SK-N-SH (cell line): ENCODE data around the gene MDH1. TPM values are rescaled to one million over a fixed set of nuclear protein-coding genes. Genes with fewer than 3 reads are reported as not detected.
A peak's percentile ranks its signal among the peaks of the same experiment; 100 is the strongest.

Source experiments
- CTCF ChIA-PET: fragments of 300-600, 350-600 bp; formaldehyde crosslinking; extraction: SDS; loops from one replicate; lab custom pipeline; 2021; lab: Yijun Ruan, JAX
- POLR2A ChIA-PET: fragments of 350-600 bp; sonication (Branson Sonifier 250); formaldehyde crosslinking; extraction: SDS; loops from one replicate; lab custom pipeline; 2020; ENCODE audit warnings: antibody characterized with exemption, inconsistent platforms; lab: Yijun Ruan, JAX
- DNase-seq: peaks from one replicate; pipeline ENCODE4 v3.0.0; 2012
- H2AFZ ChIP-seq: fragments of 200-600 bp; sonication (generic); 2 replicates; pipeline ENCODE4 v1.8.1; 2016; ENCODE audit warnings: antibody characterized with exemption, mild to moderate bottlenecking, low read depth
- H3F3A ChIP-seq: fragments of 200-600 bp; sonication (generic); replicated peaks from 2 replicates; pipeline ENCODE3; 2016; ENCODE audit warnings: antibody characterized with exemption, mild to moderate bottlenecking; ENCODE audit not compliant: insufficient read depth
- H3K27ac ChIP-seq, 2 experiments: fragments of 200-500 bp in 1 of 2; fragments of 200-600 bp in 1 of 2; sonication (Bioruptor generic) in 1 of 2; sonication (generic), shearing (Covaris generic) in 1 of 2; 2 replicates each; pipeline versions ENCODE4 v1.5.1 to v1.6.1; 2014 to 2016; ENCODE audit warnings: low read depth in 2 of 2, inconsistent platforms in 1 of 2, low read length in 1 of 2, mild to moderate bottlenecking in 1 of 2, mixed read lengths in 1 of 2
- H3K27me3 ChIP-seq: fragments of 200-600 bp; sonication (generic), shearing (Covaris generic); 2 replicates; pipeline ENCODE4 v1.6.1; 2016; ENCODE audit warnings: mixed run types; ENCODE audit not compliant: insufficient read depth
- H3K36me3 ChIP-seq, 2 experiments: fragments of 200-500 bp in 1 of 2; fragments of 200-600 bp in 1 of 2; sonication (Bioruptor generic) in 1 of 2; sonication (generic) in 1 of 2; replicated peaks in 1 of 2; 2 replicates each; pipeline versions ENCODE3 to v1.5.1; 2014 to 2016; ENCODE audit warnings: low read length in 1 of 2, mild to moderate bottlenecking in 1 of 2; ENCODE audit not compliant: insufficient read depth in 2 of 2, control insufficient read depth in 1 of 2
- H3K4me1 ChIP-seq, 2 experiments: fragments of 200-500 bp in 1 of 2; fragments of 200-600 bp in 1 of 2; sonication (Bioruptor generic) in 1 of 2; sonication (generic), shearing (Covaris generic) in 1 of 2; 2 replicates each; pipeline versions ENCODE4 v1.5.1 to v1.6.1; 2014 to 2016; ENCODE audit warnings: low read depth in 1 of 2, low read length in 1 of 2, mixed run types in 1 of 2; ENCODE audit not compliant: insufficient read depth in 2 of 2, control insufficient read depth in 1 of 2
- H3K4me2 ChIP-seq: fragments of 200-600 bp; sonication (generic), shearing (Covaris generic); 2 replicates; pipeline ENCODE4 v1.6.1; 2017; ENCODE audit warnings: mixed run types
- H3K4me3 ChIP-seq, 2 experiments: fragments of 200-500 bp in 1 of 2; fragments of 200-600 bp in 1 of 2; sonication (Bioruptor generic) in 1 of 2; sonication (generic), shearing (Covaris generic) in 1 of 2; 2 replicates each; pipeline versions ENCODE4 v1.5.1 to v1.8.1; 2014 to 2016; ENCODE audit warnings: low read depth in 2 of 2, inconsistent platforms in 1 of 2, low read length in 1 of 2, mild to moderate bottlenecking in 1 of 2, mixed read lengths in 1 of 2, moderate library complexity in 1 of 2
- H3K79me2 ChIP-seq: fragments of 200-600 bp; sonication (generic); 2 replicates; pipeline ENCODE4 v1.8.1; 2017; ENCODE audit warnings: mild to moderate bottlenecking; ENCODE audit not compliant: insufficient read depth
- H3K9ac ChIP-seq: fragments of 200-600 bp; sonication (generic); 2 replicates; pipeline ENCODE4 v1.6.1; 2017; ENCODE audit warnings: mixed run types
- H3K9me2 ChIP-seq: fragments of 200-600 bp; sonication (generic); 2 replicates; pipeline ENCODE4 v1.6.1; 2017; ENCODE audit warnings: mixed run types
- H3K9me3 ChIP-seq: fragments of 200-600 bp; sonication (generic); 2 replicates; pipeline ENCODE4 v1.6.1; 2017; ENCODE audit warnings: mixed run types, mild to moderate bottlenecking, moderate library complexity
- H4K20me1 ChIP-seq: fragments of 200-600 bp; sonication (generic); 2 replicates; pipeline ENCODE4 v1.6.1; 2017; ENCODE audit warnings: mild to moderate bottlenecking, mixed run types; ENCODE audit not compliant: insufficient read depth
- CHD2 ChIP-seq: fragments of 150-350 bp; IDR thresholded peaks from 2 replicates; pipeline ENCODE4 v1.6.1; 2018; ENCODE audit warnings: low read length; ENCODE audit not compliant: partially characterized antibody
- ELF1 ChIP-seq: IDR thresholded peaks from 2 replicates; pipeline ENCODE4 v1.4.0; 2012
- EP300 ChIP-seq, 2 experiments: IDR thresholded peaks; 2 replicates each; pipeline versions ENCODE4 v1.4.0 to v1.6.1; 2012; ENCODE audit warnings: borderline replicate concordance in 1 of 2, low read depth in 1 of 2, low read length in 1 of 2
- FOXJ3 ChIP-seq: sonication (generic); formaldehyde crosslinking; IDR thresholded peaks from 2 replicates; pipeline ENCODE4 v1.5.1; 2020; ENCODE audit warnings: mild to moderate bottlenecking, missing genetic modification reagents
- GABPA ChIP-seq: IDR thresholded peaks from 2 replicates; pipeline ENCODE4 v1.4.0; 2012; ENCODE audit warnings: low read depth, mild to moderate bottlenecking
- GATA2 ChIP-seq: sonication (generic); formaldehyde crosslinking; IDR thresholded peaks from 2 replicates; pipeline ENCODE4 v1.5.0; 2020; ENCODE audit warnings: mild to moderate bottlenecking, missing genetic modification reagents
- JUND ChIP-seq: IDR thresholded peaks from 2 replicates; pipeline ENCODE4 v1.4.0; 2012
- POLR2AphosphoS5 ChIP-seq: IDR thresholded peaks from 2 replicates; pipeline ENCODE4 v1.6.1; 2012; ENCODE audit warnings: low read depth, low read length
- RAD21 ChIP-seq: IDR thresholded peaks from 2 replicates; pipeline ENCODE4 v1.6.1; 2012; ENCODE audit warnings: mild to moderate bottlenecking, low read length
- RXRA ChIP-seq: IDR thresholded peaks from 2 replicates; pipeline ENCODE4 v1.4.0; 2012; ENCODE audit warnings: low read depth, mild to moderate bottlenecking, borderline replicate concordance
- TEAD4 ChIP-seq: IDR thresholded peaks from 2 replicates; pipeline ENCODE4 v1.4.0; 2012; ENCODE audit warnings: mild to moderate bottlenecking, borderline replicate concordance; ENCODE audit not compliant: insufficient read depth
- YY1 ChIP-seq: IDR thresholded peaks from 2 replicates; pipeline ENCODE4 v1.4.0; 2012; ENCODE audit warnings: low read depth, mild to moderate bottlenecking
- WGBS: methylation state at CpG from one replicate; pipeline ENCODE4 v1.1.6; 2017; ENCODE audit warnings: low lambda C conversion rate; 5-methylcytosine and 5-hydroxymethylcytosine counted together
- polyA plus RNA-seq, 3 experiments: library from polyadenylated mRNA; depleted of rRNA; stranded (reverse); fragments of >200 nt; gene quantifications; 2 replicates each; pipeline ENCODE4 v1.2.3, GENCODE V29; 2012
- TF ChIP-seq, protein P1 (sequence below): IDR thresholded peaks from 2 replicates; pipeline ENCODE4 v1.6.1; 2012; ENCODE audit warnings: mild to moderate bottlenecking, low read depth, low read length, moderate library complexity
- TF ChIP-seq, protein P2 (sequence below): fragments of 200-600 bp; sonication (generic); IDR thresholded peaks from 2 replicates; pipeline ENCODE4 v1.6.1; 2017; ENCODE audit warnings: antibody characterized with exemption, mild to moderate bottlenecking, moderate library complexity
- TF ChIP-seq, protein P3 (sequence below): IDR thresholded peaks from 2 replicates; pipeline ENCODE4 v1.4.0; 2012; ENCODE audit warnings: low read depth, borderline replicate concordance
- TF ChIP-seq, protein P4 (sequence below): IDR thresholded peaks from 2 replicates; pipeline ENCODE4 v1.4.0; 2012; ENCODE audit warnings: low read depth, borderline replicate concordance

MDH1 gene
- polyA plus RNA-seq, 1 of the 3 experiments (the other 2 are of a cell fraction) = 201 TPM

DNA sequence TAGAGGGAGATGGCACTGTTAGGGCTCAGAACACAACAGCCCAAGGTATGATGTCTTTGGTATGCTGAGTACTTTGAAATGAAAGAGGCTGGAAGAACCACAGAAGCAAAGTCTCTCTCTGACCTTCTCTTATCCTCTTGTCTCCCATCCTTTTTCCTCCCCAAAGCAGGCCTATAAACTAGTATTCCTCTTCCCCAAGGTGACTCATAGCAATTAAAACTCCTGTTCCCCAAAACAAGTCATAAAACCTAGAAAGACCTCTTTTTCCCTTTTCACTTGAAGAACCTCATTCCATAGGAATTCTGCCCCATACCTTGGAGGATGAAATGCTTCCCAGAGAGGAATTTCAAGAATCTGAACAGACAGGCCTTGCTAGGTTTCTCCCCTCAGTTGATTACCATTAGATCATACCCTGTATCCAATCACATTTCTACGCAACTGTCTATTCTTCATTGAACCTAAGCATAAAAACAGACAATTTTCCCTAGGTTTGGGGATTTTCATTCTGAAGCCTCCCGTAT, 25.7 kb downstream of the MDH1 start:
- peak overlapping the region; percentile 68 for H2AFZ ChIP-seq
- no peaks in the 10 kb centered on the region for H3K27me3 ChIP-seq
- H3K36me3 ChIP-seq = no peaks in the 10 kb centered on the region
- 90% methylated on average over 2 of the region's 2 CpGs for WGBS
- no peaks in the 10 kb centered on the region for H3F3A ChIP-seq
- H3K9ac ChIP-seq = no peak overlapping the region
- H3K4me2 ChIP-seq = no peak overlapping the region
- TF ChIP-seq TEAD4 (peak; percentile 48; the same call in 1 of the 2 replicates), JUND (no peak)
- ChIA-PET POLR2A (no interaction called here), CTCF (no interaction called here)
- H3K4me3 ChIP-seq = no peak overlapping the region
- no peaks in the 10 kb centered on the region for H3K9me2 ChIP-seq
- DNase-seq = no peak
- H3K4me1 ChIP-seq = peaks cover 4 to 6% of the 10 kb centered on the region in 2 experiments; a peak in 2 of 4 replicates
- no peaks in the 10 kb centered on the region for H4K20me1 ChIP-seq
- H3K9me3 ChIP-seq = no peaks in the 10 kb centered on the region
- H3K79me2 ChIP-seq = no peaks in the 10 kb centered on the region
- no peak overlapping the region; a peak in 1 of 4 replicates for H3K27ac ChIP-seq

DNA sequence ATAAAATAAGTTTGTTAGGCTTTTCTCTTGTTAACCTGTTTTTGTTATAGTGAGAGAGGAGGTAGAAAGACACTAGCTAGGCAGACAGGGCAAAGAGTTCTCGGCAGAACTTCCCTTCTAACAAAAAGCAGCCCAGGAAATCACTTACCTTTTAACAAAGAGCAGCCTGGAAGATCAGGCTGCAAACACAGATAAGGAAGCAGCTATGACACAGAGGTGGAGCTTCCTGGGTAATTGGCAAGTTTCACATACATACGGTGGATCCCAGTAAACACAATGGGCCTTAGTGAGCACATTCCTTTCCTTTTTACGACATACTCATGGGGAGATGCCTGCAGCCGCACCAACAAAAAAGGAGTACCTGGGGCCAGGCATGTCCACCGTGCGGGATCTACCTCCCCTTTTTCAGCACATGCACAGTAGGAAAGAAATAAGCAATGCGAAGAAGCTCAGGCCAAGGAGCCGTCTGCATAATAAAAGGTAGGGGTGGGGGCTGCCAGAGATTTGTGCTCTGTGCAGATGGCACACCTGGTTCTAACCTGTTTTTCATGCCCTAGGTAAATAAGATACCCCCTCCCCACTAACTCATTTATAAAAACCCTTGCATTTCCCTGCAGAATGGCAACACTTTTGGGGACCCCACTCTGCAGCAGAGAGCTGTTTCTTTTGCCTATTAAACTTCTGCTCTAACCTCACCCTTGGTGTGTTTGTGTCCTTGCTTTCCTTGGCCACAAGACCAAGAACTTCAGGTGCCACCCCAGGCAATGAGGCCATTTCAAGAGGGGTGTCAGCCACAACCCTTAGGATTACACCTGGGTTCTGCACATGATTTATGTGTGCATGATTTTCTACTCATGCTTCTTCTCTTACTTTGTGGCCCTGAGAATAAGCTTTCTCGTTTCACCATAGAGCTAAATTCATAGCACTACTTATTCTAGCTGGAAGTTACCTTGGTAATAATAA, 26.5 kb downstream of the MDH1 start:
- H3K4me3 ChIP-seq = no peak overlapping the region
- H3K9me3 ChIP-seq = no peaks in the 10 kb centered on the region
- H3K79me2 ChIP-seq = no peaks in the 10 kb centered on the region
- CTCF ChIA-PET = no interaction called here
- DNase-seq = no peak
- no peaks in the 10 kb centered on the region for H3K36me3 ChIP-seq
- H3K4me2 ChIP-seq = no peak overlapping the region
- WGBS = 82% methylated on average over 9 of the region's 9 CpGs
- H3K9me2 ChIP-seq = no peaks in the 10 kb centered on the region
- peak overlapping the region; percentile 68 for H2AFZ ChIP-seq
- H4K20me1 ChIP-seq = no peaks in the 10 kb centered on the region
- H3K9ac ChIP-seq = no peak overlapping the region
- POLR2A ChIA-PET = no interaction called here
- H3K4me1 ChIP-seq = peaks cover 4 to 6% of the 10 kb centered on the region in 2 experiments; a peak in 2 of 4 replicates
- H3F3A ChIP-seq = no peaks in the 10 kb centered on the region
- H3K27me3 ChIP-seq = no peaks in the 10 kb centered on the region
- no peak overlapping the region; a peak in 1 of 4 replicates for H3K27ac ChIP-seq
- TF ChIP-seq YY1 (no peak), EP300 (IDR thresholded peaks at IDR 0.05; ENCODE audit: borderline replicate concordance in 1 of 2, low read depth in 1 of 2, low read length in 1 of 2) (no peak), POLR2AphosphoS5 (no peak), RXRA (no peak), ELF1 (no peak), GATA2 (CRISPR knock-in tag) (no peak), JUND (no peak), CHD2 (no peak), RAD21 (no peak), FOXJ3 (CRISPR knock-in tag) (no peak), GABPA (no peak)
- TF ChIP-seq, protein P1, sequence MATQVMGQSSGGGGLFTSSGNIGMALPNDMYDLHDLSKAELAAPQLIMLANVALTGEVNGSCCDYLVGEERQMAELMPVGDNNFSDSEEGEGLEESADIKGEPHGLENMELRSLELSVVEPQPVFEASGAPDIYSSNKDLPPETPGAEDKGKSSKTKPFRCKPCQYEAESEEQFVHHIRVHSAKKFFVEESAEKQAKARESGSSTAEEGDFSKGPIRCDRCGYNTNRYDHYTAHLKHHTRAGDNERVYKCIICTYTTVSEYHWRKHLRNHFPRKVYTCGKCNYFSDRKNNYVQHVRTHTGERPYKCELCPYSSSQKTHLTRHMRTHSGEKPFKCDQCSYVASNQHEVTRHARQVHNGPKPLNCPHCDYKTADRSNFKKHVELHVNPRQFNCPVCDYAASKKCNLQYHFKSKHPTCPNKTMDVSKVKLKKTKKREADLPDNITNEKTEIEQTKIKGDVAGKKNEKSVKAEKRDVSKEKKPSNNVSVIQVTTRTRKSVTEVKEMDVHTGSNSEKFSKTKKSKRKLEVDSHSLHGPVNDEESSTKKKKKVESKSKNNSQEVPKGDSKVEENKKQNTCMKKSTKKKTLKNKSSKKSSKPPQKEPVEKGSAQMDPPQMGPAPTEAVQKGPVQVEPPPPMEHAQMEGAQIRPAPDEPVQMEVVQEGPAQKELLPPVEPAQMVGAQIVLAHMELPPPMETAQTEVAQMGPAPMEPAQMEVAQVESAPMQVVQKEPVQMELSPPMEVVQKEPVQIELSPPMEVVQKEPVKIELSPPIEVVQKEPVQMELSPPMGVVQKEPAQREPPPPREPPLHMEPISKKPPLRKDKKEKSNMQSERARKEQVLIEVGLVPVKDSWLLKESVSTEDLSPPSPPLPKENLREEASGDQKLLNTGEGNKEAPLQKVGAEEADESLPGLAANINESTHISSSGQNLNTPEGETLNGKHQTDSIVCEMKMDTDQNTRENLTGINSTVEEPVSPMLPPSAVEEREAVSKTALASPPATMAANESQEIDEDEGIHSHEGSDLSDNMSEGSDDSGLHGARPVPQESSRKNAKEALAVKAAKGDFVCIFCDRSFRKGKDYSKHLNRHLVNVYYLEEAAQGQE = no peak
- TF ChIP-seq, protein P2, sequence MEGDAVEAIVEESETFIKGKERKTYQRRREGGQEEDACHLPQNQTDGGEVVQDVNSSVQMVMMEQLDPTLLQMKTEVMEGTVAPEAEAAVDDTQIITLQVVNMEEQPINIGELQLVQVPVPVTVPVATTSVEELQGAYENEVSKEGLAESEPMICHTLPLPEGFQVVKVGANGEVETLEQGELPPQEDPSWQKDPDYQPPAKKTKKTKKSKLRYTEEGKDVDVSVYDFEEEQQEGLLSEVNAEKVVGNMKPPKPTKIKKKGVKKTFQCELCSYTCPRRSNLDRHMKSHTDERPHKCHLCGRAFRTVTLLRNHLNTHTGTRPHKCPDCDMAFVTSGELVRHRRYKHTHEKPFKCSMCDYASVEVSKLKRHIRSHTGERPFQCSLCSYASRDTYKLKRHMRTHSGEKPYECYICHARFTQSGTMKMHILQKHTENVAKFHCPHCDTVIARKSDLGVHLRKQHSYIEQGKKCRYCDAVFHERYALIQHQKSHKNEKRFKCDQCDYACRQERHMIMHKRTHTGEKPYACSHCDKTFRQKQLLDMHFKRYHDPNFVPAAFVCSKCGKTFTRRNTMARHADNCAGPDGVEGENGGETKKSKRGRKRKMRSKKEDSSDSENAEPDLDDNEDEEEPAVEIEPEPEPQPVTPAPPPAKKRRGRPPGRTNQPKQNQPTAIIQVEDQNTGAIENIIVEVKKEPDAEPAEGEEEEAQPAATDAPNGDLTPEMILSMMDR = no peak
- TF ChIP-seq, protein P3, sequence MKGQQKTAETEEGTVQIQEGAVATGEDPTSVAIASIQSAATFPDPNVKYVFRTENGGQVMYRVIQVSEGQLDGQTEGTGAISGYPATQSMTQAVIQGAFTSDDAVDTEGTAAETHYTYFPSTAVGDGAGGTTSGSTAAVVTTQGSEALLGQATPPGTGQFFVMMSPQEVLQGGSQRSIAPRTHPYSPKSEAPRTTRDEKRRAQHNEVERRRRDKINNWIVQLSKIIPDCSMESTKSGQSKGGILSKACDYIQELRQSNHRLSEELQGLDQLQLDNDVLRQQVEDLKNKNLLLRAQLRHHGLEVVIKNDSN = no peak
- TF ChIP-seq, protein P4, sequence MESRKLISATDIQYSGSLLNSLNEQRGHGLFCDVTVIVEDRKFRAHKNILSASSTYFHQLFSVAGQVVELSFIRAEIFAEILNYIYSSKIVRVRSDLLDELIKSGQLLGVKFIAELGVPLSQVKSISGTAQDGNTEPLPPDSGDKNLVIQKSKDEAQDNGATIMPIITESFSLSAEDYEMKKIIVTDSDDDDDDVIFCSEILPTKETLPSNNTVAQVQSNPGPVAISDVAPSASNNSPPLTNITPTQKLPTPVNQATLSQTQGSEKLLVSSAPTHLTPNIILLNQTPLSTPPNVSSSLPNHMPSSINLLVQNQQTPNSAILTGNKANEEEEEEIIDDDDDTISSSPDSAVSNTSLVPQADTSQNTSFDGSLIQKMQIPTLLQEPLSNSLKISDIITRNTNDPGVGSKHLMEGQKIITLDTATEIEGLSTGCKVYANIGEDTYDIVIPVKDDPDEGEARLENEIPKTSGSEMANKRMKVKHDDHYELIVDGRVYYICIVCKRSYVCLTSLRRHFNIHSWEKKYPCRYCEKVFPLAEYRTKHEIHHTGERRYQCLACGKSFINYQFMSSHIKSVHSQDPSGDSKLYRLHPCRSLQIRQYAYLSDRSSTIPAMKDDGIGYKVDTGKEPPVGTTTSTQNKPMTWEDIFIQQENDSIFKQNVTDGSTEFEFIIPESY = no peak
